SK-N-MC (cell line): ENCODE measurements around the gene ZNF497.

Experiments
- EZH2 ChIP-seq: fragments of 200-600 bp; sonication (generic); IDR thresholded peaks from one replicate; pipeline ENCODE4 v1.6.1; 2017; ENCODE audit warnings: antibody characterized with exemption
- POLR2AphosphoS5 ChIP-seq: IDR thresholded peaks from 2 replicates; pipeline ENCODE4 v1.6.1; 2012; ENCODE audit warnings: mild to moderate bottlenecking, low read depth, low read length, borderline replicate concordance

DNA sequence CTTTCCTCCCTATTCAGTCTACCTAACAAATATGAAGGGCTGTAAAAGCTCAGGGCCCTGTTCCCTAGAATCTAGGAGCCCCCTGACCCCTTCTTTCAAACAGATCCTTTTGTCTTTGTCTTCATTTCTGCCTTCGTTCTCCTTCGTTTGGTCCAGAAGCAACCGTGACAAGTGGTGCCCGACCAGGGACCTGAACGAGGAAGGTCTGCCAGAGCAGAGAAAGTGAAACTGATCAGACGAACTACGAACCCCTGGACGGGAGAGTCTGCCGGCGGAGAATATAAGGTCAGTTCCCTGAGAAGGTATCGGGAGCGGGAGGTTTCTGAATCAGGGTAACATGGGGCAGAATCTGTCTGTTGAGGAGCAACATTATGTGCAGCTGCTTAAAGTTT, 56.6 kb downstream of the ZNF497 start:
- TF ChIP-seq POLR2AphosphoS5 (no peak), EZH2 (no peak)
